GM12892 (cell line): ENCODE measurements around the gene SNX19.

Experiments
- POLR2A ChIP-seq: IDR thresholded peaks from 2 replicates; pipeline ENCODE4 v1.6.1; 2011; ENCODE audit warnings: low read depth, low read length, control low read depth
- POLR2AphosphoS5 ChIP-seq: IDR thresholded peaks from 2 replicates; pipeline ENCODE4 v1.6.1; 2011; ENCODE audit warnings: low read depth, low read length, control low read depth

DNA sequence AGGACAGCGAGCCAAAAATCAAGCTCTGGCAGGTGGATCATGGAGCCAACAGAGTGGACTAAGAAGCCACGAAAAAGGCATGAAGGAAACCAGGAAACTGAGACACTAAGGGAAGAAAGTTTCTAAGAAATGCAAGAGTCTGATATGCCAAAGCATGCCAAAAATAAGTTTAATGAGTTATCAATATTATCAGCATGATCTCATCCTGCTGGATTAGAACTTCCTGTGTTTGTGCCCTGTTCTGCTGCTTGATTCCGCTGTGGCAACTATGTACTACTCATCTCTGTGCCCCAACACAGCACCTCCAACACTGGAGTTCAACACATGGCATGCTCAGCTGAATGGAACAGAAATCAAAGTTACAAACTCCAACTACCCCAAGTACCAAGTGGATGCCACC, 10.8 kb downstream of the SNX19 start:
- TF ChIP-seq POLR2A (no peak), POLR2AphosphoS5 (no peak)
